ENCODE data around the gene CACHD1.

The CACHD1 gene

GRCh38 chr1:64550510-64550909 lies 80.6 kb downstream of the CACHD1 start:
- DNase-seq (ENCODE audit: low spot score) = no peak

- DNase-seq (ENCODE audit: low spot score) = no peak
These were observed 81.1 kb downstream of the CACHD1 start for GRCh38 chr1:64550946-64551605.

- no peak for DNase-seq (ENCODE audit: low spot score)
These were observed 83.4 kb downstream of the CACHD1 start for GRCh38 chr1:64553285-64553684.

GRCh38 chr1:64555947-64556346 lies 86.0 kb downstream of the CACHD1 start:
- no peak for DNase-seq (ENCODE audit: low spot score)

- DNase-seq (ENCODE audit: low spot score) = no peak
These were observed 92.1 kb downstream of the CACHD1 start for GRCh38 chr1:64561993-64562392.

GRCh38 chr1:64563958-64564565 lies 94.1 kb downstream of the CACHD1 start:
- no peak for DNase-seq (ENCODE audit: low spot score)

GRCh38 chr1:64564891-64565290 lies 95.0 kb downstream of the CACHD1 start:
- DNase-seq (ENCODE audit: low spot score) = no peak

GRCh38 chr1:64567426-64568170 lies 97.7 kb downstream of the CACHD1 start:
- no peak for DNase-seq (ENCODE audit: low spot score)

GRCh38 chr1:64568171-64568450 lies 98.2 kb downstream of the CACHD1 start:
- DNase-seq (ENCODE audit: low spot score) = no peak

GRCh38 chr1:64569411-64569810 lies 99.5 kb downstream of the CACHD1 start:
- no peak for DNase-seq (ENCODE audit: low spot score)

- DNase-seq (ENCODE audit: low spot score) = no peak
These were observed 100.4 kb downstream of the CACHD1 start for GRCh38 chr1:64570267-64570855.

- DNase-seq (ENCODE audit: low spot score) = no peak
These were observed 102.4 kb downstream of the CACHD1 start for GRCh38 chr1:64572222-64572900.

GRCh38 chr1:64574301-64574700 lies 104.4 kb downstream of the CACHD1 start:
- DNase-seq (ENCODE audit: low spot score) = no peak

GRCh38 chr1:64575881-64576676 lies 106.2 kb downstream of the CACHD1 start:
- no peak for DNase-seq (ENCODE audit: low spot score)

- DNase-seq (ENCODE audit: low spot score) = no peak
These were observed 108.5 kb downstream of the CACHD1 start for GRCh38 chr1:64578270-64578973.

GRCh38 chr1:64579767-64580166 lies 109.8 kb downstream of the CACHD1 start:
- no peak for DNase-seq (ENCODE audit: low spot score)

GRCh38 chr1:64581135-64581842 lies 111.4 kb downstream of the CACHD1 start:
- no peak for DNase-seq (ENCODE audit: low spot score)

- DNase-seq (ENCODE audit: low spot score) = no peak
These were observed 111.9 kb downstream of the CACHD1 start for GRCh38 chr1:64581843-64582185.

GRCh38 chr1:64584479-64584878 lies 114.5 kb downstream of the CACHD1 start:
- no peak for DNase-seq (ENCODE audit: low spot score)

GRCh38 chr1:64588876-64589275 lies 118.9 kb downstream of the CACHD1 start:
- no peak for DNase-seq (ENCODE audit: low spot score)

GRCh38 chr1:64590316-64590715 lies 120.4 kb downstream of the CACHD1 start:
- no peak for DNase-seq (ENCODE audit: low spot score)

Measured in hepatic stellate cell (primary cell).